Transverse colon (tissue), 4 donors: ENCODE results near the gene WNT9A. TPM values are rescaled to one million over a fixed set of nuclear protein-coding genes. Genes with fewer than 3 reads are reported as not detected.

Experiments used
- DNase-seq: peaks from one replicate; pipeline ENCODE4 v3.0.0-alpha.2; 2019
- H3K27ac ChIP-seq, 4 donors: fragments of 200-600 bp; sonication (generic); 2 replicates each; pipeline ENCODE4 v1.5.1; 2016 to 2018; ENCODE audit warnings: inconsistent platforms in 4 of 4
- H3K27me3 ChIP-seq: fragments of 200-600 bp; sonication (generic); 2 replicates; pipeline ENCODE4 v1.5.1; 2017; ENCODE audit warnings: inconsistent platforms
- H3K36me3 ChIP-seq, 4 donors: fragments of 200-600 bp; sonication (generic); 2 replicates each; pipeline ENCODE4 v1.5.1; 2017 to 2019; ENCODE audit warnings: inconsistent platforms in 4 of 4
- H3K4me1 ChIP-seq, 4 donors: fragments of 200-600 bp; sonication (generic); 2 replicates each; pipeline ENCODE4 v1.5.1; 2017 to 2020; ENCODE audit warnings: inconsistent platforms in 4 of 4
- H3K4me3 ChIP-seq, 4 donors: fragments of 200-600 bp; sonication (generic); 1 replicate in 1 of 4; 2 replicates in 3 of 4; pipeline versions ENCODE4 v1.5.1 to v1.6.1; 2017 to 2019; ENCODE audit warnings: inconsistent platforms in 4 of 4
- H3K9me3 ChIP-seq, 2 donors: fragments of 200-600 bp; sonication (generic); 2 replicates each; pipeline ENCODE4 v1.5.1; 2017 to 2019; ENCODE audit warnings: inconsistent platforms in 2 of 2
- CTCF ChIP-seq, 5 experiments: fragments of 200-600 bp in 3 of 5; fragments of 450-650 bp in 2 of 5; sonication (generic) in 3 of 5; IDR thresholded peaks; 1 replicate in 2 of 5; 2 replicates in 3 of 5; pipeline ENCODE4 v1.5.1; 2016 to 2017; ENCODE audit warnings: antibody characterized with exemption in 5 of 5, inconsistent platforms in 3 of 5, mild to moderate bottlenecking in 2 of 5, moderate library complexity in 1 of 5
- EP300 ChIP-seq: sonication (generic); formaldehyde crosslinking; IDR thresholded peaks from one replicate; pipeline ENCODE4 v1.6.1; 2017; ENCODE audit warnings: antibody characterized with exemption, low read depth
- POLR2A ChIP-seq: fragments of 450-650 bp; IDR thresholded peaks from one replicate; pipeline ENCODE4 v1.6.1; 2016; ENCODE audit warnings: antibody characterized with exemption, mild to moderate bottlenecking, moderate library complexity
- POLR2AphosphoS5 ChIP-seq, 3 donors: sonication (generic); formaldehyde crosslinking; IDR thresholded peaks; one replicate each; pipeline ENCODE4 v1.6.1; 2016; ENCODE audit warnings: antibody characterized with exemption in 3 of 3
- WGBS, 2 donors: methylation state at CpG; one replicate each; pipeline ENCODE4 v1.1.5; 2018; ENCODE audit warnings: low coverage in 1 of 2; 5-methylcytosine and 5-hydroxymethylcytosine counted together
- in situ Hi-C, 4 donors: fragments of 200-750 bp; cut with MboI; loops; one replicate each; pipeline versions ENCODE4 v1.15.0 to v1.15.1; 2017; ENCODE audit warnings: low sequenced_read_pairs in 3 of 4, low pct_ligation_motif_present in 1 of 4, low pct_unique_long_range_greater_than_20kb in 1 of 4
- intact Hi-C: fragments of 100-400 bp; cut with DNase I; formaldehyde crosslinking; loops from one replicate; pipeline ENCODE4 v1.15.1; 2023; ENCODE audit warnings: low total_unique reads
- total RNA-seq, 4 donors: library from RNA; depleted of rRNA; stranded (reverse); fragments of >200 nt; gene quantifications; one replicate each; pipeline ENCODE4 v1.1.0, GENCODE V29; 2016

The WNT9A gene
- total RNA-seq, 4 donors from 2014 or later, result 1.2 to 4.0 (median 1.8) TPM

- in situ Hi-C loops (loop anchor here in 3 of 4 donors (10.0 kb wide), 2 partner anchors 190 to 470 kb away; no protein-coding TSS in a partner anchor), intact Hi-C loops (loop anchor here (10.0 kb wide), 1 partner anchor 470 kb away; no protein-coding TSS in a partner anchor)
- Histone ChIP-seq H3K27ac (no peak overlapping the region), H3K9me3 (no peaks in the 10 kb centered on the region), H3K4me1 (no peaks in the 10 kb centered on the region), H3K27me3 (peaks cover 61% of the 10 kb centered on the region), H3K4me3 (no peak overlapping the region), H3K36me3 (no peaks in the 10 kb centered on the region)
- no peak for DNase-seq
- WGBS, 2 donors, result 13% methylated on average over 4 of the region's 4 CpGs; no CpG with 5 or more reads in 1 of the 2 donors
- TF ChIP-seq CTCF (IDR thresholded peaks at IDR 0.05) (no peak), POLR2A (no peak), EP300 (no peak), POLR2AphosphoS5 (IDR thresholded peaks at IDR 0.05) (no peak)
These were observed 6.6 kb upstream of the WNT9A start for GRCh38 chr1:227954163-227954850.

GRCh38 chr1:227953022-227953412, 5.3 kb upstream of the WNT9A start:
- peaks cover 68% of the 10 kb centered on the region for H3K27me3 ChIP-seq
- no peak for DNase-seq
- H3K36me3 ChIP-seq, result no peaks in the 10 kb centered on the region
- intact Hi-C loops (loop anchor here (10.0 kb wide), 1 partner anchor 468 kb away; no protein-coding TSS in a partner anchor), in situ Hi-C loops (loop anchor here in 3 of 4 donors (10.0 kb wide), 2 partner anchors 188 to 468 kb away; no protein-coding TSS in a partner anchor)
- peaks cover 0 to 12% (median 10%) of the 10 kb centered on the region in 4 donors for H3K4me1 ChIP-seq
- H3K27ac ChIP-seq, result no peak overlapping the region
- H3K4me3 ChIP-seq, result no peak overlapping the region
- H3K9me3 ChIP-seq, result no peaks in the 10 kb centered on the region
- no peak for TF ChIP-seq EP300
- TF ChIP-seq CTCF (IDR thresholded peaks at IDR 0.05), result no peak
- no peak for TF ChIP-seq POLR2AphosphoS5 (IDR thresholded peaks at IDR 0.05)
- no peak for TF ChIP-seq POLR2A
- 82 to 83% methylated on average over 3 of the region's 3 CpGs for WGBS, 2 donors

- DNase-seq, result no peak
- no peaks in the 10 kb centered on the region for H3K9me3 ChIP-seq
- peaks cover 0 to 13% (median 11%) of the 10 kb centered on the region in 4 donors for H3K4me1 ChIP-seq
- intact Hi-C loops, result loop anchor here (10.0 kb wide), 1 partner anchor 468 kb away; no protein-coding TSS in a partner anchor
- WGBS, 2 donors, result 83% methylated on average over 18 of the region's 18 CpGs; no CpG with 5 or more reads in 1 of the 2 donors
- no peak overlapping the region for H3K27ac ChIP-seq
- in situ Hi-C loops, result loop anchor here in 3 of 4 donors (10.0 kb wide), 2 partner anchors 188 to 468 kb away; no protein-coding TSS in a partner anchor
- H3K4me3 ChIP-seq, result no peak overlapping the region
- no peaks in the 10 kb centered on the region for H3K36me3 ChIP-seq
- TF ChIP-seq CTCF (IDR thresholded peaks at IDR 0.05) (no peak), EP300 (no peak), POLR2AphosphoS5 (IDR thresholded peaks at IDR 0.05) (no peak), POLR2A (no peak)
- peaks cover 65% of the 10 kb centered on the region for H3K27me3 ChIP-seq
These were observed 4.8 kb upstream of the WNT9A start for GRCh38 chr1:227952374-227953021.
